Thyroid gland (tissue), 4 donors: ENCODE measurements around the gene CACHD1. TPM values are rescaled to one million over a fixed set of nuclear protein-coding genes. Genes with fewer than 3 reads are reported as not detected.

Source experiments
- DNase-seq, 2 donors: peaks; one replicate each; pipeline ENCODE4 v3.0.0-alpha.2; 2019
- H3K27ac ChIP-seq, 3 donors: fragments of 200-600 bp; sonication (generic); 1 replicate in 2 of 3; 2 replicates in 1 of 3; pipeline ENCODE4 v1.5.1; 2016 to 2019; ENCODE audit warnings: mild to moderate bottlenecking in 1 of 3, moderate library complexity in 1 of 3
- H3K27me3 ChIP-seq: fragments of 200-600 bp; sonication (generic); one replicate; pipeline ENCODE4 v1.5.1; 2019
- H3K36me3 ChIP-seq, 2 donors: fragments of 200-600 bp; sonication (generic); one replicate each; pipeline ENCODE4 v1.5.1; 2016 to 2019
- H3K4me1 ChIP-seq, 2 donors: fragments of 200-600 bp; sonication (generic); one replicate each; pipeline ENCODE4 v1.5.1; 2017 to 2019
- H3K4me3 ChIP-seq, 3 donors: fragments of 200-600 bp; sonication (generic); replicated peaks in 1 of 3; 1 replicate in 2 of 3; 2 replicates in 1 of 3; pipeline ENCODE4 v1.5.1; 2016; ENCODE audit warnings: mild to moderate bottlenecking in 1 of 3
- H3K9me3 ChIP-seq: fragments of 200-600 bp; sonication (generic); one replicate; pipeline ENCODE4 v1.5.1; 2017
- CTCF ChIP-seq, 6 experiments: fragments of 200-600 bp in 3 of 6; fragments of 450-650 bp in 3 of 6; sonication (generic) in 3 of 6; IDR thresholded peaks; one replicate each; pipeline ENCODE4 v1.5.1; 2016 to 2019; ENCODE audit warnings: antibody characterized with exemption in 6 of 6, mild to moderate bottlenecking in 2 of 6, inconsistent platforms in 1 of 6, moderate library complexity in 1 of 6
- POLR2A ChIP-seq, 2 donors: fragments of 450-650 bp; IDR thresholded peaks; one replicate each; pipeline ENCODE4 v1.6.1; 2017; ENCODE audit warnings: antibody characterized with exemption in 2 of 2, mild to moderate bottlenecking in 2 of 2, moderate library complexity in 1 of 2
- WGBS, 2 donors: methylation state at CpG; one replicate each; pipeline ENCODE4 v1.1.5; 2017; 5-methylcytosine and 5-hydroxymethylcytosine counted together
- intact Hi-C: fragments of 100-400 bp; cut with DNase I; formaldehyde crosslinking; loops from one replicate; pipeline ENCODE4 v1.15.1; 2023
- total RNA-seq, 4 donors: library from RNA; depleted of rRNA; stranded (reverse); fragments of >200 nt; gene quantifications; one replicate each; pipeline ENCODE4 v1.2.3, GENCODE V29; 2016

CACHD1 gene
- total RNA-seq, 4 donors from 2014 or later, result 12.9 to 25.1 (median 17.0) TPM

- Histone ChIP-seq H3K4me3 (no peak overlapping the region), H3K9me3 (no peaks in the 10 kb centered on the region), H3K27ac (peak overlapping the region; percentile 51 to 73 (median 67)), H3K4me1 (peaks cover 36 to 46% of the 10 kb centered on the region in 2 donors), H3K27me3 (no peaks in the 10 kb centered on the region), H3K36me3 (no peaks in the 10 kb centered on the region)
- TF ChIP-seq POLR2A (IDR thresholded peaks at IDR 0.05) (no peak), CTCF (IDR thresholded peaks at IDR 0.05) (no peak)
- intact Hi-C loops, result no loop called here
- peak in 1 of 2 donors; percentile 5 for DNase-seq
These were observed 43.6 kb downstream of the CACHD1 start for GRCh38 chr1:64513545-64513944.

DNA sequence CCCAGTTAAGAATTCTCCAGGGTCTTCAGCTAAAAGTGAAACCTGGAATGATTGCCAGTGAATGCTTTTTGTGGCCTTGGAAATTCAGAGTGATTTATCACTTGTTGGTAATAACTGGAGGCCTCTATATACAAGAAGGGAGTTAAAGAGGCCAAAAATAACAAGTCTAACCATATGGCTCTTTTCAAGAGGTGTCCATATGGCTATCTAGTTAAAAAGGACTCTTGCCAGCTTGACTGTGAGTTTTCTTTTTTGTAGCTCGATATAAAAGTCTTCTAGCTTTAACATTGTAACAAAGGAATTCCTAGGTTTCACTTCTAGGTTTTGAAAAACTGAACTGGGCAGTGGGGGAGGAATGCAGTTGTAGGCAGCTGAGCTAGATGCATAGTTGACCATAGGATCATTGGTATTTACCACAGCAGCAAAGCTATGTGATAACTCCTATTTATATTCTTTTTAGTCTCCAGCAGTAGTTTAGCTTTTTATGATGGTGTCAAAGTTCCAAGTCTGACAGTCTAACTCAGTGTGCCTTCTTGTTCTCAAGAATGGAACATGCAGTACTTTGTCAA is 44.4 kb downstream of the CACHD1 start:
- Histone ChIP-seq H3K9me3 (no peaks in the 10 kb centered on the region), H3K4me3 (no peak overlapping the region), H3K4me1 (peaks cover 40 to 51% of the 10 kb centered on the region in 2 donors), H3K27me3 (no peaks in the 10 kb centered on the region), H3K36me3 (no peaks in the 10 kb centered on the region), H3K27ac (peak overlapping the region; percentile 51 to 73 (median 67))
- intact Hi-C loops, result no loop called here
- no peak for DNase-seq
- WGBS, 2 donors, result 8 to 10% methylated on average over 1 of the region's 1 CpG
- TF ChIP-seq POLR2A (IDR thresholded peaks at IDR 0.05), result no peak
- no peak for TF ChIP-seq CTCF (IDR thresholded peaks at IDR 0.05)

GRCh38 chr1:64515427-64515826 is 45.5 kb downstream of the CACHD1 start:
- 0 to 37% methylated on average over 1 of the region's 1 CpG for WGBS, 2 donors
- H3K4me3 ChIP-seq, result no peak overlapping the region
- H3K9me3 ChIP-seq, result no peaks in the 10 kb centered on the region
- peak; percentile 69 to 74 for DNase-seq
- H3K36me3 ChIP-seq, result no peaks in the 10 kb centered on the region
- intact Hi-C loops, result no loop called here
- H3K4me1 ChIP-seq, result peaks cover 52 to 62% of the 10 kb centered on the region in 2 donors
- no peak overlapping the region for H3K27ac ChIP-seq
- H3K27me3 ChIP-seq, result no peaks in the 10 kb centered on the region
- TF ChIP-seq POLR2A (IDR thresholded peaks at IDR 0.05), result no peak
- no peak for TF ChIP-seq CTCF (IDR thresholded peaks at IDR 0.05)

- no peaks in the 10 kb centered on the region for H3K36me3 ChIP-seq
- no peak for TF ChIP-seq POLR2A (IDR thresholded peaks at IDR 0.05)
- TF ChIP-seq CTCF (IDR thresholded peaks at IDR 0.05), result no peak
- H3K4me1 ChIP-seq, result peaks cover 54 to 62% of the 10 kb centered on the region in 2 donors
- WGBS, 2 donors, result 95% methylated on average over 7 of the region's 7 CpGs
- H3K27me3 ChIP-seq, result no peaks in the 10 kb centered on the region
- DNase-seq, result no peak
- no peaks in the 10 kb centered on the region for H3K9me3 ChIP-seq
- no peak overlapping the region for H3K4me3 ChIP-seq
- intact Hi-C loops, result no loop called here
- H3K27ac ChIP-seq, result no peak overlapping the region
These were observed 46.4 kb downstream of the CACHD1 start for GRCh38 chr1:64516301-64516700.

DNA sequence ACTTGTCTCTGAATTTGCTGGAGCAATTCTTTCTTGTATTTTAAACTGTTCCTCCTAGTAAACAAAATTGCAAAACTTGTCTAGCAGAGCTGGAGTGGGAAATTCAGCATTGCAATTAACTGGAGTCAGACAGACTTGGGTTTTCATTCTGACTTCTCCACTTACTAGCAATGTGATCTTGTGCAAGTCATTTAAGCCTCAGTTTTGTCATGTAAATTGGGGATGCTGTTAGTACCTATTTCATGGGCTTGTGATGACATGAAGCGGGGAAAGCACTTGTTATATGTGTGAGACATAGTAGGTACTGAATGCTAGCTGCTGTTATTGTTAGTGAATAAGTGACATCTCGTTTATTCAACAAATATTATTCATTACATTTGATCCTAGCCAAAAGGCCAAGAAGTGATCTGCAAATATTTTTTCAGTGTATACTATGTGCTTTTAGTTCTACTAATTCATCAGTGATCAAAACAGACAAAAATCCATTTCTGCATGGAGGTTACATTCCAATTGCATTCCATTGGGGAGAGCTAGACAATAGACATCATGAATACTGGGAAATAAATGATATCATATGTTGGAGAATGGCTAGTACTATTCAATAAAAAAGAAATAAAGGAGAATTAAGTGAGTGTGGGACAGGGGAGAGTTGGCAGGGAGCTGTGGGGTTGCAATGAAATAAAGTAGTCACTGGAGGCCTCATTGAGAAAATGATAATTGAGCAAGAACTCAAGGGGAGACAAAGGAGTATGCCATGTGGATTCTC is 47.1 kb downstream of the CACHD1 start:
- Histone ChIP-seq H3K4me1 (peaks cover 54 to 60% of the 10 kb centered on the region in 2 donors), H3K27ac (no peak overlapping the region), H3K9me3 (no peaks in the 10 kb centered on the region), H3K36me3 (no peaks in the 10 kb centered on the region), H3K4me3 (no peak overlapping the region), H3K27me3 (no peaks in the 10 kb centered on the region)
- intact Hi-C loops, result no loop called here
- no peak for TF ChIP-seq POLR2A (IDR thresholded peaks at IDR 0.05)
- no peak for TF ChIP-seq CTCF (IDR thresholded peaks at IDR 0.05)
- 92 to 95% methylated on average over 2 of the region's 2 CpGs for WGBS, 2 donors
- DNase-seq, result no peak
